Liver (tissue), 9 donors: Measurements from ENCODE around the gene IFT122. TPM values are rescaled to one million over a fixed set of nuclear protein-coding genes. Genes with fewer than 3 reads are reported as not detected.

Experiments used
- DNase-seq: peaks from one replicate; pipeline ENCODE4 v3.0.0-alpha.2; 2017; ENCODE audit warnings: low spot score
- H3K27ac ChIP-seq, 2 donors: one replicate each; pipeline ENCODE4 v1.7.0; 2013; ENCODE audit warnings: inconsistent platforms in 2 of 2, low read length in 2 of 2, control low read depth in 1 of 2, low read depth in 1 of 2, mild to moderate bottlenecking in 1 of 2
- H3K27me3 ChIP-seq, 4 donors: one replicate each; pipeline versions ENCODE4 v1.6.1 to v1.7.0; 2013; ENCODE audit warnings: low read length in 3 of 4, inconsistent platforms in 1 of 4, mild to moderate bottlenecking in 1 of 4, moderate library complexity in 1 of 4; ENCODE audit not compliant: control insufficient read depth in 4 of 4, insufficient read depth in 4 of 4
- H3K36me3 ChIP-seq, 4 donors: one replicate each; pipeline versions ENCODE4 v1.6.1 to v1.7.0; 2013; ENCODE audit warnings: low read length in 3 of 4, mild to moderate bottlenecking in 3 of 4, low read depth in 1 of 4, moderate library complexity in 1 of 4; ENCODE audit not compliant: control insufficient read depth in 4 of 4, insufficient read depth in 3 of 4
- H3K4me1 ChIP-seq, 4 donors: one replicate each; pipeline versions ENCODE4 v1.6.1 to v1.7.0; 2013; ENCODE audit warnings: low read length in 3 of 4, mild to moderate bottlenecking in 3 of 4, moderate library complexity in 1 of 4; ENCODE audit not compliant: control insufficient read depth in 4 of 4, insufficient read depth in 4 of 4
- H3K4me3 ChIP-seq, 3 donors: one replicate each; pipeline versions ENCODE4 v1.6.1 to v1.7.0; 2013; ENCODE audit warnings: low read length in 3 of 3, control low read depth in 1 of 3, low read depth in 1 of 3, mild to moderate bottlenecking in 1 of 3
- H3K9ac ChIP-seq, 2 donors: one replicate each; pipeline ENCODE4 v1.7.0; 2013; ENCODE audit warnings: low read length in 2 of 2, mild to moderate bottlenecking in 2 of 2, moderate library complexity in 2 of 2, control low read depth in 1 of 2, low read depth in 1 of 2
- H3K9me3 ChIP-seq, 4 donors: one replicate each; pipeline versions ENCODE4 v1.6.1 to v1.7.0; 2013; ENCODE audit warnings: low read length in 3 of 4; ENCODE audit not compliant: control insufficient read depth in 4 of 4
- ATF3 ChIP-seq: IDR thresholded peaks from 2 replicates; pipeline ENCODE4 v1.6.1; 2016; ENCODE audit warnings: antibody characterized with exemption
- EGR1 ChIP-seq, 2 donors: IDR thresholded peaks; 2 replicates each; pipeline ENCODE4 v1.6.1; 2016 to 2018; ENCODE audit warnings: antibody characterized with exemption in 2 of 2, low read depth in 2 of 2
- FOXA1 ChIP-seq: IDR thresholded peaks from 2 replicates; pipeline ENCODE4 v1.6.1; 2016; ENCODE audit warnings: antibody characterized with exemption
- FOXA2 ChIP-seq: IDR thresholded peaks from 2 replicates; pipeline ENCODE4 v1.6.1; 2016; ENCODE audit warnings: antibody characterized with exemption
- GABPA ChIP-seq, 2 donors: IDR thresholded peaks in 1 of 2; conservative IDR thresholded peaks in 1 of 2; 2 replicates each; pipeline ENCODE4 v1.6.1; 2016; ENCODE audit warnings: antibody characterized with exemption in 2 of 2, mild to moderate bottlenecking in 1 of 2, moderate library complexity in 1 of 2
- HNF4A ChIP-seq, 2 donors: conservative IDR thresholded peaks; 2 replicates each; pipeline ENCODE4 v1.6.1; 2016; ENCODE audit warnings: antibody characterized with exemption in 2 of 2, mild to moderate bottlenecking in 2 of 2
- HNF4G ChIP-seq: IDR thresholded peaks from 2 replicates; pipeline ENCODE4 v1.6.1; 2016; ENCODE audit warnings: antibody characterized with exemption
- JUND ChIP-seq, 2 donors: IDR thresholded peaks; 2 replicates each; pipeline ENCODE4 v1.6.1; 2016; ENCODE audit warnings: antibody characterized with exemption in 2 of 2
- NR2F2 ChIP-seq: IDR thresholded peaks from 2 replicates; pipeline ENCODE4 v1.6.1; 2016; ENCODE audit warnings: antibody characterized with exemption
- RAD21 ChIP-seq, 2 donors: IDR thresholded peaks; 2 replicates each; pipeline ENCODE4 v1.6.1; 2016; ENCODE audit warnings: antibody characterized with exemption in 2 of 2, mild to moderate bottlenecking in 2 of 2
- RXRA ChIP-seq, 2 donors: IDR thresholded peaks; 2 replicates each; pipeline ENCODE4 v1.6.1; 2017 to 2018; ENCODE audit warnings: antibody characterized with exemption in 2 of 2, mild to moderate bottlenecking in 1 of 2
- SP1 ChIP-seq: IDR thresholded peaks from 2 replicates; pipeline ENCODE4 v1.6.1; 2018; ENCODE audit warnings: antibody characterized with exemption, mild to moderate bottlenecking
- TAF1 ChIP-seq: conservative IDR thresholded peaks from 2 replicates; pipeline ENCODE4 v1.6.1; 2016; ENCODE audit warnings: antibody characterized with exemption, mild to moderate bottlenecking
- YY1 ChIP-seq: IDR thresholded peaks from 2 replicates; pipeline ENCODE4 v1.6.1; 2016; ENCODE audit warnings: antibody characterized with exemption, mild to moderate bottlenecking
- ZBTB33 ChIP-seq: IDR thresholded peaks from 2 replicates; pipeline ENCODE4 v1.6.1; 2016; ENCODE audit warnings: antibody characterized with exemption
- WGBS: extraction: QIAGEN DNeasy Blood & Tissue Kit; methylation state at CpG from one replicate; pipeline ENCODE4 v1.1.7; 2013; 5-methylcytosine and 5-hydroxymethylcytosine counted together
- polyA plus RNA-seq, 2 donors: library from polyadenylated mRNA; stranded (reverse) in 1 of 2; unstranded in 1 of 2; fragments of 200-250 nt in 1 of 2; fragments of >200 nt in 1 of 2; fragmentation: Nextera tagmentation in 1 of 2; extraction: Ambion mirVana in 1 of 2; gene quantifications; one replicate each; pipeline versions ENCODE4 v1.2.1 to v1.2.3, GENCODE V29; 2013 to 2015
- total RNA-seq, 2 donors: library from RNA; depleted of rRNA; stranded (reverse); fragments of >200 nt; gene quantifications; one replicate each; pipeline ENCODE4 v1.2.3, GENCODE V29; 2014
- TF ChIP-seq, protein P1 (sequence below): IDR thresholded peaks from 2 replicates; pipeline ENCODE4 v1.6.1; 2016; ENCODE audit warnings: antibody characterized with exemption, mild to moderate bottlenecking
- TF ChIP-seq, protein P2 (sequence below): fragments of 150-350 bp; IDR thresholded peaks from 2 replicates; pipeline ENCODE4 v1.5.1; 2017; ENCODE audit warnings: improper control_type of control experiment, low read depth, low read length; ENCODE audit not compliant: missing input control
- TF ChIP-seq, protein P3 (sequence below): IDR thresholded peaks from 2 replicates; pipeline ENCODE4 v1.6.1; 2016; ENCODE audit warnings: antibody characterized with exemption
- donor health status: healthy.
- donor health status: healthy.
- donor health status: healthy.
- donor health status: healthy.
- donor health status: healthy.

The IFT122 gene
- total and polyA plus RNA-seq, 4 donors: 3.3 to 25.8 (median 10.6) TPM

GRCh38 chr3:129506231-129506742 lies 66.3 kb downstream of the IFT122 start:
- peaks cover 0 to 23% (median 8%) of the 10 kb centered on the region in 4 donors for H3K36me3 ChIP-seq
- no peak overlapping the region for H3K27ac ChIP-seq
- TF ChIP-seq RXRA (IDR thresholded peaks at IDR 0.05) (no peak), HNF4G (no peak), FOXA1 (no peak), JUND (IDR thresholded peaks at IDR 0.05) (no peak), FOXA2 (no peak), ATF3 (no peak), HNF4A (conservative IDR thresholded peaks at IDR 0.05) (no peak), GABPA (IDR thresholded peaks at IDR 0.05 in 1 of 2, conservative IDR thresholded peaks at IDR 0.05 in 1 of 2) (no peak), ZBTB33 (no peak), SP1 (no peak), EGR1 (IDR thresholded peaks at IDR 0.05; ENCODE audit: low read depth in 2 of 2) (no peak), YY1 (no peak), TAF1 (no peak), NR2F2 (no peak), RAD21 (IDR thresholded peaks at IDR 0.05) (no peak)
- TF ChIP-seq, protein P1, sequence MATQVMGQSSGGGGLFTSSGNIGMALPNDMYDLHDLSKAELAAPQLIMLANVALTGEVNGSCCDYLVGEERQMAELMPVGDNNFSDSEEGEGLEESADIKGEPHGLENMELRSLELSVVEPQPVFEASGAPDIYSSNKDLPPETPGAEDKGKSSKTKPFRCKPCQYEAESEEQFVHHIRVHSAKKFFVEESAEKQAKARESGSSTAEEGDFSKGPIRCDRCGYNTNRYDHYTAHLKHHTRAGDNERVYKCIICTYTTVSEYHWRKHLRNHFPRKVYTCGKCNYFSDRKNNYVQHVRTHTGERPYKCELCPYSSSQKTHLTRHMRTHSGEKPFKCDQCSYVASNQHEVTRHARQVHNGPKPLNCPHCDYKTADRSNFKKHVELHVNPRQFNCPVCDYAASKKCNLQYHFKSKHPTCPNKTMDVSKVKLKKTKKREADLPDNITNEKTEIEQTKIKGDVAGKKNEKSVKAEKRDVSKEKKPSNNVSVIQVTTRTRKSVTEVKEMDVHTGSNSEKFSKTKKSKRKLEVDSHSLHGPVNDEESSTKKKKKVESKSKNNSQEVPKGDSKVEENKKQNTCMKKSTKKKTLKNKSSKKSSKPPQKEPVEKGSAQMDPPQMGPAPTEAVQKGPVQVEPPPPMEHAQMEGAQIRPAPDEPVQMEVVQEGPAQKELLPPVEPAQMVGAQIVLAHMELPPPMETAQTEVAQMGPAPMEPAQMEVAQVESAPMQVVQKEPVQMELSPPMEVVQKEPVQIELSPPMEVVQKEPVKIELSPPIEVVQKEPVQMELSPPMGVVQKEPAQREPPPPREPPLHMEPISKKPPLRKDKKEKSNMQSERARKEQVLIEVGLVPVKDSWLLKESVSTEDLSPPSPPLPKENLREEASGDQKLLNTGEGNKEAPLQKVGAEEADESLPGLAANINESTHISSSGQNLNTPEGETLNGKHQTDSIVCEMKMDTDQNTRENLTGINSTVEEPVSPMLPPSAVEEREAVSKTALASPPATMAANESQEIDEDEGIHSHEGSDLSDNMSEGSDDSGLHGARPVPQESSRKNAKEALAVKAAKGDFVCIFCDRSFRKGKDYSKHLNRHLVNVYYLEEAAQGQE: no peak
- TF ChIP-seq, protein P2, sequence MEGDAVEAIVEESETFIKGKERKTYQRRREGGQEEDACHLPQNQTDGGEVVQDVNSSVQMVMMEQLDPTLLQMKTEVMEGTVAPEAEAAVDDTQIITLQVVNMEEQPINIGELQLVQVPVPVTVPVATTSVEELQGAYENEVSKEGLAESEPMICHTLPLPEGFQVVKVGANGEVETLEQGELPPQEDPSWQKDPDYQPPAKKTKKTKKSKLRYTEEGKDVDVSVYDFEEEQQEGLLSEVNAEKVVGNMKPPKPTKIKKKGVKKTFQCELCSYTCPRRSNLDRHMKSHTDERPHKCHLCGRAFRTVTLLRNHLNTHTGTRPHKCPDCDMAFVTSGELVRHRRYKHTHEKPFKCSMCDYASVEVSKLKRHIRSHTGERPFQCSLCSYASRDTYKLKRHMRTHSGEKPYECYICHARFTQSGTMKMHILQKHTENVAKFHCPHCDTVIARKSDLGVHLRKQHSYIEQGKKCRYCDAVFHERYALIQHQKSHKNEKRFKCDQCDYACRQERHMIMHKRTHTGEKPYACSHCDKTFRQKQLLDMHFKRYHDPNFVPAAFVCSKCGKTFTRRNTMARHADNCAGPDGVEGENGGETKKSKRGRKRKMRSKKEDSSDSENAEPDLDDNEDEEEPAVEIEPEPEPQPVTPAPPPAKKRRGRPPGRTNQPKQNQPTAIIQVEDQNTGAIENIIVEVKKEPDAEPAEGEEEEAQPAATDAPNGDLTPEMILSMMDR: no peak
- TF ChIP-seq, protein P3, sequence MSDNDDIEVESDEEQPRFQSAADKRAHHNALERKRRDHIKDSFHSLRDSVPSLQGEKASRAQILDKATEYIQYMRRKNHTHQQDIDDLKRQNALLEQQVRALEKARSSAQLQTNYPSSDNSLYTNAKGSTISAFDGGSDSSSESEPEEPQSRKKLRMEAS: no peak
- H3K9me3 ChIP-seq: no peaks in the 10 kb centered on the region
- H3K4me1 ChIP-seq: no peaks in the 10 kb centered on the region
- H3K4me3 ChIP-seq: no peak overlapping the region
- no peaks in the 10 kb centered on the region for H3K27me3 ChIP-seq
- no peak for DNase-seq
- H3K9ac ChIP-seq: no peak overlapping the region
- WGBS: 94% methylated on average over 9 of the region's 9 CpGs
